Epithelial cell of esophagus (primary cell): ENCODE data around the gene CYP4B1.
A peak's percentile ranks its signal among the peaks of the same experiment; 100 is the strongest.

Experiments used
- DNase-seq: peaks from one replicate; pipeline ENCODE4 v3.0.0; 2010; ENCODE audit warnings: low read depth
- H3K4me3 ChIP-seq: 2 replicates; pipeline ENCODE4 v1.5.1; 2011; ENCODE audit warnings: mild to moderate bottlenecking, low read length, control low read depth
- CTCF ChIP-seq: IDR thresholded peaks from 2 replicates; pipeline ENCODE4 v1.5.1; 2011; ENCODE audit warnings: low read depth, mild to moderate bottlenecking, low read length, control low read depth, inconsistent platforms; ENCODE audit not compliant: insufficient read depth; ENCODE audit errors: missing control alignments

The CYP4B1 gene

GRCh38 chr1:46804027-46804889 is 5.4 kb downstream of the CYP4B1 start:
- DNase-seq, result peak; percentile 39
- H3K4me3 ChIP-seq, result no peak overlapping the region
- no peak for TF ChIP-seq CTCF

GRCh38 chr1:46804926-46805325 is 6.1 kb downstream of the CYP4B1 start:
- no peak for DNase-seq
- no peak for TF ChIP-seq CTCF
- no peak overlapping the region for H3K4me3 ChIP-seq

- no peak overlapping the region for H3K4me3 ChIP-seq
- DNase-seq, result no peak
- no peak for TF ChIP-seq CTCF
Observed at GRCh38 chr1:46805755-46806154, 6.9 kb downstream of the CYP4B1 start.

GRCh38 chr1:46806196-46807020 is 7.6 kb downstream of the CYP4B1 start:
- peak; percentile 68 for DNase-seq
- no peak for TF ChIP-seq CTCF
- no peak overlapping the region for H3K4me3 ChIP-seq

- no peak overlapping the region for H3K4me3 ChIP-seq
- peak; percentile 9 for TF ChIP-seq CTCF
- no peak for DNase-seq
Observed at GRCh38 chr1:46807046-46807972, 8.5 kb downstream of the CYP4B1 start.

- TF ChIP-seq CTCF, result no peak
- no peak overlapping the region for H3K4me3 ChIP-seq
- DNase-seq, result peak; percentile 52
Observed at GRCh38 chr1:46809071-46809470, 10.2 kb downstream of the CYP4B1 start.
